Measurements from ENCODE around the gene C6orf58.

DNA sequence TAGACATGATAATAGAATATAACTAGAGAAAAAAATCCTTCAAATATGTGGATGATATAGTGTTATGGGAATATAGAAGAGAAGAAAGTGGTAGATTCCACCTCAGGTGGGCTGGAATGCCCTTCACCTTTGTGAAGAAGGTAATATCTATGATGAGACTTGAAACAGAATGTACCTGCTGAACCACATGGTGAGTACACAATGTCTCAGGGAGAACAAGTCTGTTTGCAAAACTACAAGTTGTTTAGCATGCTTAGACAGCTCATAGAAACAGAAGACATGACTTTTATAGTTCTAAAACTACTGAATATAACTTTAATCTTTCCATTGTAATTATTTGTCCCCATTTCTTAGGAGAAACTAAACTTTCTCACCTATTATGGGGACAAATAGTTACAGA lies 12.2 kb downstream of the C6orf58 start:
- TF ChIP-seq CTCF (conservative IDR thresholded peaks at IDR 0.05; ENCODE audit: low read length), result no peak
- no peak for TF ChIP-seq EZH2phosphoT487 (IDR thresholded peaks at IDR 0.05; ENCODE audit: borderline replicate concordance)

All from Loucy (cell line).